ENCODE data around the gene SEPTIN2. TPM values are rescaled to one million over a fixed set of nuclear protein-coding genes. Genes with fewer than 3 reads are reported as not detected.
A peak's percentile ranks its signal among the peaks of the same experiment; 100 is the strongest.

Gene SEPTIN2
- total RNA-seq, 3 donors from 2014 or later (not counting 1 experiment from before 2014, with no cell fraction given), result 275 to 315 (median 275) TPM

DNA sequence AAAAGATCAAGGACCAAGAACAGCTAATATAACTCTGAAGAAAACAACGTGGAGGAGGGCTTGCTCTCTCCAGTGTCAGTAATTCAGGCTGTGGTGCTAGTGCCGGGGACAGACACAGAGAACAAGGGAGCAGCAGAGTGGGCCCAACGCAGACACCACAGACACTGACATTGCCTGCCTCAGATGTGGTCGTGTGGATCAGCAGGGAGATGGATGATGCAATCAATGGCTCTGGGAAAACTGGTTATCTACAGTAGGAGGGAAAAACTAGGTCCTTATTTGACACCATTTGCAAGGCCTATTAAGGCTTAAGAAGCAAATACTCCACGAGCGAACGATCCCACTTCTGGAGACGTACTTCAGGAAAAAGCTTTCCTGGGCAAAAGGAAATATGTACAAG lies 36.3 kb upstream of the SEPTIN2 start:
- Mint-ChIP-seq H3K4me1 (peaks cover 18 to 32% of the 10 kb centered on the region in 2 donors), H3K27ac (peak overlapping the region in 1 of 2 donors; percentile 35), H3K4me3 (no peak overlapping the region), H3K9me3 (no peaks in the 10 kb centered on the region), H3K36me3 (no peaks in the 10 kb centered on the region), H3K27me3 (ENCODE audit: low read depth in 2 of 2) (no peaks in the 10 kb centered on the region)
- TF ChIP-seq, protein P1, sequence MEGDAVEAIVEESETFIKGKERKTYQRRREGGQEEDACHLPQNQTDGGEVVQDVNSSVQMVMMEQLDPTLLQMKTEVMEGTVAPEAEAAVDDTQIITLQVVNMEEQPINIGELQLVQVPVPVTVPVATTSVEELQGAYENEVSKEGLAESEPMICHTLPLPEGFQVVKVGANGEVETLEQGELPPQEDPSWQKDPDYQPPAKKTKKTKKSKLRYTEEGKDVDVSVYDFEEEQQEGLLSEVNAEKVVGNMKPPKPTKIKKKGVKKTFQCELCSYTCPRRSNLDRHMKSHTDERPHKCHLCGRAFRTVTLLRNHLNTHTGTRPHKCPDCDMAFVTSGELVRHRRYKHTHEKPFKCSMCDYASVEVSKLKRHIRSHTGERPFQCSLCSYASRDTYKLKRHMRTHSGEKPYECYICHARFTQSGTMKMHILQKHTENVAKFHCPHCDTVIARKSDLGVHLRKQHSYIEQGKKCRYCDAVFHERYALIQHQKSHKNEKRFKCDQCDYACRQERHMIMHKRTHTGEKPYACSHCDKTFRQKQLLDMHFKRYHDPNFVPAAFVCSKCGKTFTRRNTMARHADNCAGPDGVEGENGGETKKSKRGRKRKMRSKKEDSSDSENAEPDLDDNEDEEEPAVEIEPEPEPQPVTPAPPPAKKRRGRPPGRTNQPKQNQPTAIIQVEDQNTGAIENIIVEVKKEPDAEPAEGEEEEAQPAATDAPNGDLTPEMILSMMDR (IDR thresholded peaks at IDR 0.05), result no peak
- no peaks in the 10 kb centered on the region for H3K27me3 ChIP-seq (ENCODE audit: control insufficient read depth, insufficient read depth, low read length)
- DNase-seq (no peak), ATAC-seq (no peak)
- 86% methylated on average over 8 of the region's 8 CpGs for WGBS (ENCODE audit: insufficient coverage)
- no peak overlapping the region for H3K4me3 ChIP-seq (ENCODE audit: low read length)
- H3K9me3 ChIP-seq (ENCODE audit: control insufficient read depth, insufficient read depth, low read length), result no peaks in the 10 kb centered on the region
- intact Hi-C loops (cut with micrococcal nuclease), result no loop called here
- no peaks in the 10 kb centered on the region for H3K4me1 ChIP-seq (ENCODE audit: control insufficient read depth, insufficient read depth, low read length)
- no peaks in the 10 kb centered on the region for H3K36me3 ChIP-seq (ENCODE audit: control insufficient read depth, insufficient read depth, low read length)
- H3K27ac ChIP-seq (ENCODE audit: low read length), result no peak overlapping the region

DNA sequence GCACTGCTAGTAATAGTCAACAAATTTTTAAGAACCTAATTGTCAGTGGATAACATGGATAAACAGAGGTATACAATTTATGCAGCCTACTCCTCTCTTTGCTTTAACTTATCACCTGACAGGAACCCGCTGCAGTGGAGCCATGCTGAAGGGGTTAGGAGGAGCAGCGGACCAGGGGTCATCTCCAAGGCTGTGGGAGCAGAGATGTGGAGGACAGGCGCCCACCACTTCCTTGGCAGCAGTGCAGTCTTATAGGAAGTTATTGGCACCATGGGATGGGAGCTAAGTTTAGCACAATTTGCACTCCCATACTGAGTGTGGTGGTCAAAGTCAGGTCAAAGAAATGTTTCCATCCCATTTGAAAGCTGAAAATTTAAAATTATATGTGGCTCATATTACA lies 35.9 kb upstream of the SEPTIN2 start:
- ATAC-seq, result no peak
- Mint-ChIP-seq H3K9me3 (no peaks in the 10 kb centered on the region), H3K27ac (peak overlapping the region in 1 of 2 donors; percentile 35), H3K27me3 (ENCODE audit: low read depth in 2 of 2) (no peaks in the 10 kb centered on the region), H3K36me3 (no peaks in the 10 kb centered on the region), H3K4me3 (no peak overlapping the region), H3K4me1 (peaks cover 18 to 30% of the 10 kb centered on the region in 2 donors)
- Histone ChIP-seq H3K36me3 (ENCODE audit: control insufficient read depth, insufficient read depth, low read length) (no peaks in the 10 kb centered on the region), H3K27ac (ENCODE audit: low read length) (no peak overlapping the region), H3K4me3 (ENCODE audit: low read length) (no peak overlapping the region), H3K27me3 (ENCODE audit: control insufficient read depth, insufficient read depth, low read length) (no peaks in the 10 kb centered on the region), H3K9me3 (ENCODE audit: control insufficient read depth, insufficient read depth, low read length) (no peaks in the 10 kb centered on the region), H3K4me1 (ENCODE audit: control insufficient read depth, insufficient read depth, low read length) (no peaks in the 10 kb centered on the region)
- WGBS (ENCODE audit: insufficient coverage), result 97% methylated on average over 3 of the region's 3 CpGs
- intact Hi-C loops (cut with micrococcal nuclease), result no loop called here
- TF ChIP-seq, protein P1 (IDR thresholded peaks at IDR 0.05), result no peak
- DNase-seq, result no peak

DNA sequence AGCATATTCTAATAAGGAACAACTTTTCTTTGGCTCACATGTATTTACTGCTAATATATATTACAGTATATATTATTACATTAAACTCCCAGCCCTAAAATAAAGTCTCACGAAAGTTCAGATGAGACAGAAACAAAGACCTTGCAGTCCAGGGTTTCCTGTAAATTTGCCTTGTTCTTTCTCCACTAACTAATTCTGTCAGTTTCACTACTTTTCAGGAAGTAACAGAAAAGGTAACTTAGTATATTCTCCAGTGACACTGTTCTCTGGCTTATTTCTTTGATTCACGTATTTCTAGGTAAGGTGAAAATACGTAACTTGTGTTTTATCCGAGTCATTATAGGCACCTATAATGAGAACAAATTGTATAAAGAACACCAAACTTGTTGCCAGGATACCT lies 35.4 kb upstream of the SEPTIN2 start:
- intact Hi-C loops (cut with micrococcal nuclease), result no loop called here
- H3K27me3 Mint-ChIP-seq (ENCODE audit: low read depth in 2 of 2), result no peaks in the 10 kb centered on the region
- H3K27ac ChIP-seq (ENCODE audit: low read length), result no peak overlapping the region
- H3K4me1 ChIP-seq (ENCODE audit: control insufficient read depth, insufficient read depth, low read length), result no peaks in the 10 kb centered on the region
- no peaks in the 10 kb centered on the region for H3K27me3 ChIP-seq (ENCODE audit: control insufficient read depth, insufficient read depth, low read length)
- no peaks in the 10 kb centered on the region for H3K36me3 ChIP-seq (ENCODE audit: control insufficient read depth, insufficient read depth, low read length)
- no peaks in the 10 kb centered on the region for H3K36me3 Mint-ChIP-seq
- ATAC-seq (no peak), DNase-seq (no peak)
- no peaks in the 10 kb centered on the region for H3K9me3 ChIP-seq (ENCODE audit: control insufficient read depth, insufficient read depth, low read length)
- no peak overlapping the region for H3K27ac Mint-ChIP-seq
- H3K4me3 ChIP-seq (ENCODE audit: low read length), result no peak overlapping the region
- WGBS (ENCODE audit: insufficient coverage), result 92% methylated on average over 4 of the region's 4 CpGs
- H3K4me3 Mint-ChIP-seq, result no peak overlapping the region
- TF ChIP-seq, protein P1 (IDR thresholded peaks at IDR 0.05), result no peak
- H3K4me1 Mint-ChIP-seq, result peaks cover 18 to 27% of the 10 kb centered on the region in 2 donors
- H3K9me3 Mint-ChIP-seq, result no peaks in the 10 kb centered on the region

DNA sequence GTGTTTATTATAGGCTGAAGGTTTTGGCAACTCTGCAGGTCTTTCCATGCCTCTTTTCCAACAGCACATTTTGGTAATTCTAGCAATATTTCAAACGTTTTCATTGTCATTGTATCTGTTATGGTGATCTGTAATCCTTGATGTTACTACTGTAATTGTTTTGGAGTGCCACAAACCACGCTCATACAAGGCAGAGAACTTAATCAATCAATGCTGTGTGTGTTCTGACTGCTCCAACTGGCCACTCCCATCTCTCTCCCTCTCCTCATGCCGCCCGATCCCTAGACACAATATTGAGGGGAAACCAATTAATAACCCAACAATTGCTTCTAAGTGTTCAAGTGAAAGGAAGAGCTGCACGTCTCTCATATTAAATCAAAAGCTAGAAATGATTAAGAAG lies 33.2 kb upstream of the SEPTIN2 start:
- Mint-ChIP-seq H3K36me3 (no peaks in the 10 kb centered on the region), H3K4me1 (peaks cover 19 to 33% of the 10 kb centered on the region in 2 donors), H3K27ac (peak overlapping the region in 1 of 2 donors; percentile 65), H3K4me3 (no peak overlapping the region), H3K27me3 (ENCODE audit: low read depth in 2 of 2) (no peaks in the 10 kb centered on the region), H3K9me3 (no peaks in the 10 kb centered on the region)
- intact Hi-C loops (cut with micrococcal nuclease), result no loop called here
- Histone ChIP-seq H3K27me3 (ENCODE audit: control insufficient read depth, insufficient read depth, low read length) (no peaks in the 10 kb centered on the region), H3K27ac (ENCODE audit: low read length) (no peak overlapping the region), H3K4me1 (ENCODE audit: control insufficient read depth, insufficient read depth, low read length) (no peaks in the 10 kb centered on the region), H3K4me3 (ENCODE audit: low read length) (no peak overlapping the region), H3K36me3 (ENCODE audit: control insufficient read depth, insufficient read depth, low read length) (no peaks in the 10 kb centered on the region), H3K9me3 (ENCODE audit: control insufficient read depth, insufficient read depth, low read length) (no peaks in the 10 kb centered on the region)
- TF ChIP-seq, protein P1 (IDR thresholded peaks at IDR 0.05), result no peak
- no peak for DNase-seq
- no peak for ATAC-seq
- 93% methylated on average over 5 of the region's 5 CpGs for WGBS (ENCODE audit: insufficient coverage)
